HG03469 (cell line): Measurements from ENCODE around the gene LGALS1.

Experiments used
- ATAC-seq: cut with Tn5 transposase; IDR thresholded peaks from one replicate; pipeline ENCODE4 v1.9.1; 2021; ENCODE audit warnings: mild to moderate bottlenecking, moderate library complexity, moderate number of reproducible peaks; ENCODE audit not compliant: unreplicated experiment

LGALS1 gene

DNA sequence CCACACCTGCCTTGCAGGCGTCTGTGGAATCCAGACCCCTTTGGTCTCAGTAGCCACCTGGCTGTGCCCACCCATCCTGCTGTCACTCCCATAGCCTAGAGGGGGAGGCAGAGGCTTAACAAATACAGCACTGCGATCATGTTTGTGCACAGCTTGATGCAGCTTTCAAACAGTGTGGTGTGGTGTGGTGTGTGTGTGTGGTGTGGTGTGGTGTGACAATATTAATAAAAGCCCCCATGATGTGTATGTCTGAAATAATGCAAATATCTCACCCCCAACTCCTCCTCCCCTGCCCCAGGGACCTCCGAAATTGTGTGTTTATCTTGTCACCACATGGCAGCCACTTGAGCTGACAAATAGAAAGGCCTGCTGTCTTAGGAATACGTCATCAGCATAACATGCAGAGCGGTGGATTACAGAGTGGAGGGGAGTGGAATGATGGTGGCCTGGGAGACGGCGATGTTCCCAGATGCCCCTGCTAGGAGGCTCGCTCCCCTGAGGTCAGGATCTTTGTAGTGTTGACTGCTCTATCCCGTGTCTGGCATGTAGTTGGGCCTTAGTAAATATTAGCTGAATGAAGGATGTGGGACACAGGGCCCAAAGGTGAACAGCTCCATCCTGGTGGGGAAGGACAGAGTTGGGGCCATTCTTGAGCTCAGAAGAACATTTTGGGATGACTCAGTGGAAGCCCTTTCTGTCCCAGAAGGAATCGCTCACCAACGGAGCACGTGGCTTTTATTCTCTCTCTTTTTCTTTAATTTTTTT is 14.1 kb upstream of the LGALS1 start:
- no peak for ATAC-seq

- ATAC-seq, result no peak
Observed at GRCh38 chr22:37662039-37662438, 13.4 kb upstream of the LGALS1 start.

GRCh38 chr22:37663521-37664140 is 11.8 kb upstream of the LGALS1 start:
- no peak for ATAC-seq

GRCh38 chr22:37664249-37665101 is 11.0 kb upstream of the LGALS1 start:
- no peak for ATAC-seq

DNA sequence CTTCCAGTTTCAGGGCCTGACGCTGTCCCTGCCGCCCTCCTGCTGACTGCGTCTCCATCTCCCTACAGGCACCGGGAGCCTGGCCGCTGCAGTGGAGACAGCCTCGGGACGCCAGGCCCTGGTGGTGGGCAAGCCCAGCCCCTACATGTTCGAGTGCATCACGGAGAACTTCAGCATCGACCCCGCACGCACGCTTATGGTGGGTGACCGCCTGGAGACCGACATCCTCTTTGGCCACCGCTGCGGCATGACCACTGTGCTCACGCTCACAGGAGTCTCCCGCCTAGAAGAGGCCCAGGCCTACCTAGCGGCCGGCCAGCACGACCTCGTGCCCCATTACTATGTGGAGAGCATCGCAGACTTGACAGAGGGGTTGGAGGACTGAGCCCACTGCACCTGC is 9.9 kb upstream of the LGALS1 start:
- no peak for ATAC-seq

DNA sequence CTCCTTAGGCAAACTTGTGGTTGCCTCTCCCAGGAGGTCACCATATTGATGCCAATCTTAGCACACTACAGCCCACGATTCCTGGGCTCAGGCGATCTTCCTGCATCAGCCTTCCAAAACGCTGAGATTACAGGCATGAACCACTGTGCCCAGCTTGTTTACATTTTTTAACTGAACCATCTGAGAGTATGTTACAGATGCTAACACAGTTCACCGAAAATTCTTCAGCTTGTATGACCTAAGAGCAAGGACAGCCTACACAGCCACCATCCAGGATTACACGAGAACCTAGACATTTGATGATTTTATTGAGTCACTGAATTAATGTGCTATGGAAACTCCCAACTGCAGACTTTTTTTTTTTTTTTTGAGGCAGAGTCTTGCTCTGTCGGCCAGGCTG is 5.8 kb upstream of the LGALS1 start:
- ATAC-seq, result no peak

GRCh38 chr22:37672206-37672919 is 3.1 kb upstream of the LGALS1 start:
- ATAC-seq, result no peak

DNA sequence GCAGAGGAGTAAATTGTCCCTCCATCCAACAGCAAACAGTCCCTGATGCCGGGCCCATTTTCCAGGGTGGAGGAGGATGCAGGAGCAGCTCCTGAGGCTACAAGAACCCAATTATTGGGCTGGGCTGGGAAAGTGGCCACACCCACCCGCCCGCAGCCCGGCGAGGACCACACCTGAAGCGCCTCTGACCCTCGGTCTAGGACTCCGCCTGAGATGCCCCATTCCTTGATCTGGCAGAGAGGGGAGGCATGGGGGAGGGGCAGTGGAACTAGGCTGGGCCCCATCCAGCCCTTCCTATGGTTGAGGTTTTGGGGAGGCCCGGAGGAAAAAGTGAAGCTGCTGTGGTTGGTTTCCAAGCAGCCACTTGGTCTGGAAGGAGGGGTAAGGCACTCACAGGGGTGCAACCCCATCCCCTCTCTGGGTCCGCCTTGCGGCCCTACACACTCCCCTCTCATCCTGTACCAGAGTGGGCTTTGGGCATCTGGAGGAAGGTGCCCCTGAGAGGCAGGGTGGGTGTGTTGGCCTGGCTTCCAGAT is 2.4 kb upstream of the LGALS1 start:
- ATAC-seq, result no peak

DNA sequence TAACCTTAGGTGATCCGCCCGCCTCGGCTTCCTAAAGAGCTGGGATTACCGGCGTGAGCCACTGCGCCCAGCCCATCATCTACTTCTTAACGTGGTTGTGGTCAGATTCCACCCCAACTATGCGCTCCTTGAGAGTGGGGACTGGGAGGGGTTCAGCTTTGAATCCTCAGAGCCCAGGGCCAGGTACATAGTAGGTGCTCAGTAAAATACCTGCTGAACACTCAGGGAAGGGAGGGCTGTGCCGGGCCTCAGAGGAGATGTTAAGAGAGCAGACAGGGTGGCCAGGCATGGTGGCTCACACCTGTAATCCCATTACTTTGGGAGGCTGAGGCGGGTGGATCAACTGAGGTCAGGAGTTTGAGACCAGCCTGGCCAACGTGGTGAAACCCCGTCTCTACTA is 1.2 kb upstream of the LGALS1 start:
- no peak for ATAC-seq

- no peak for ATAC-seq
Observed at GRCh38 chr22:37675930-37676735, 697 bp downstream of the LGALS1 start.

- ATAC-seq, result peak; percentile 27
Observed at GRCh38 chr22:37676736-37677492, 1.5 kb downstream of the LGALS1 start.

DNA sequence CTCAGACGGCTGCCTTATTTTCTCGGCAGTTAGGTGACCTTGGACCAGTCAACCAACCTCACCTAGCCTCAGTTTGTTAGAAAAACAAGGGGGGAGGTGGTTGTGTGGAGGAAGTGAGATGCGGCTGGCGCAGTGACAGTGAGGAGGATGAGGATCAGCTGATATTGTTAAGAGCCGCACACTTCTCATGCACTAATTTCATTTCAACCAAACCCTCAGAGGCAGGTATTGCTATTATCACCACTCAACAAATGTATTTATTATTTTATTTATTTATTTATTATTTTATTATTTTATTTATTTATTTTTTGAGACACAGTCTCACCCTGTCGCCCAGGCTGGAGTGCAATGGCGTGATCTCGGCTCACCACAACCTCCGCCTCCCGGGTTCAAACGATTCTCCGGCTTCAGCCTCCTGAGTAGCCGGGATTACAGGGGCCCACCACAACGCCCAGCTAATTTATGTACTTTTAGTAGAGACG is 2.1 kb downstream of the LGALS1 start:
- ATAC-seq, result no peak

DNA sequence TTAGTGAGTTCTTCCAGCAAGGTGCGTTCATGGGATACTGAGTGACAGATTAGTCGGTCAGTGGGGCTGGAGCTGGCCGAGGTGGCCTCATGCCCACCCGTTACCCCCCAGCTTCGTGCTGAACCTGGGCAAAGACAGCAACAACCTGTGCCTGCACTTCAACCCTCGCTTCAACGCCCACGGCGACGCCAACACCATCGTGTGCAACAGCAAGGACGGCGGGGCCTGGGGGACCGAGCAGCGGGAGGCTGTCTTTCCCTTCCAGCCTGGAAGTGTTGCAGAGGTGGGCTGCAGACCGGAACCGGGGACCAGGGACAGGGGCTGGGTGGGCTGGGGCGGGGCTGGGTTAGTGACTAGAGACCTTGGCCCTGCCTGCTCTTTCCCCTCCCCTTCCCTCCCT is 2.9 kb downstream of the LGALS1 start:
- ATAC-seq, result no peak

GRCh38 chr22:37679670-37680069 is 4.2 kb downstream of the LGALS1 start:
- no peak for ATAC-seq

DNA sequence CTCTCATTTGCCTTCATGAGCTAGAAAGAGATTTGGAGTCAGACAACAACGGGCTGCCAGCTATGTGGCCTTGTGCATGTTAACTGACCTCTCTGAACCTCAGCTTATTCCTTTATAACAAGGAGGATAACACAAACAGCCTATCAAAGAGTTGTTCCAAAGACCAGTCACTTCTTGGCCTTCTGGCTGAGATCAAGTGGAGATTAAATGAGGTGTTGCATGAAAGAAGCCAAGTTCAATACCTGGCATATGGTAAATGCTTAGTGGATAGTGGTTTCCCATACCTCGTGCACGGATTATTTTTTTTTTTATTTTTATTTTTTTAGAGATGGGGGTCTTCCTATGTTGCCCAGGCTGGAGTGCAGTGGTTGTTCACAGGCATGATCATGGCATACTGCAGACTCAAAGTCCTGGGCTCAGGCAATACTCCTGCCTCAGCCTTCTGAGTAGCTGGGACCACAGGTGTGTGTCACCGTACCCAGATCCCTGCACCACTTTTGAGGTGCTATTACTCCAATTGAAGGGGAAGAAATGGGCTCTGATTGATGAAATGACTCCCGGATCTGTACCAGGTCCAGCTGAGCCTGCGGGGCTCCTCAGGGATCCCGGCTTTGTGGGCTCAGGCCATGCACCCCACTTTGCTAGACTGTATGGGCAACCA is 4.9 kb downstream of the LGALS1 start:
- no peak for ATAC-seq

GRCh38 chr22:37681001-37681424 is 5.6 kb downstream of the LGALS1 start:
- ATAC-seq, result no peak

- ATAC-seq, result no peak
Observed at GRCh38 chr22:37681556-37682049, 6.2 kb downstream of the LGALS1 start.
